ENCODE results near the gene PICK1.
"Not testable (repeated sequence)": the region's sequence is repeated elsewhere in the genome, so short reads cannot be mapped to it uniquely, and the experiment has no call there.

PICK1 gene

DNA sequence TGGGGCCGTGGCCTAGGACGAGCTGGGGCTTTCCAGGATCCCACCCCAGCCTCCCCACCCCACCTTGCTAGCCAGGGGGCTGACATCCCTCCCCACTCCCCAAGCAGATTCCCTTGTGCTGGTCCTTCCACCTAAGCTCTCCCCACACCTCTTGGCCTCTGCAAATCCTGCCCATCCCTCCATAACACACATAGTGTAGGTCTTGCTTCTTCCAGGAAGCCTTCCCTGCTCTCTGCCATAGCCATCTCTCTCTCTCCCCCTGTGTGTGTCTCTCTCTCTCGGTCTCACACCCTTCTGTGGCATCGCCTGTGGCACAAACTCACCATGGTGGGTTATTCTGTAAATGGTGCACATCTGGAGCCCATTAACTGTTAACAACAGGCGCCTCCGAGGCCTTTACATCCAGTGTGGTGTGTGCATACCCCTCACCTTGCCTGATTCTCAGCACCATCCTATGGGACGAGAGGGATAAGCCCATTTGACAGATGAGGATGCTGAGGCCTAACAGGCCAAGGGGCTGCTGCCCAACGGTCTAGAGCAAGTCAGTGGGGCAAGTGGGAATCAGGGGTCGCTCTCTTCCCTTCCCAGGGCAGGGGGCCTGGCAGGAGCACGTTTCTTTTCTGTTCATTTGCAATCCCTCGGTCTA, 22.2 kb upstream of the PICK1 start:
- TF ChIP-seq, protein P1, sequence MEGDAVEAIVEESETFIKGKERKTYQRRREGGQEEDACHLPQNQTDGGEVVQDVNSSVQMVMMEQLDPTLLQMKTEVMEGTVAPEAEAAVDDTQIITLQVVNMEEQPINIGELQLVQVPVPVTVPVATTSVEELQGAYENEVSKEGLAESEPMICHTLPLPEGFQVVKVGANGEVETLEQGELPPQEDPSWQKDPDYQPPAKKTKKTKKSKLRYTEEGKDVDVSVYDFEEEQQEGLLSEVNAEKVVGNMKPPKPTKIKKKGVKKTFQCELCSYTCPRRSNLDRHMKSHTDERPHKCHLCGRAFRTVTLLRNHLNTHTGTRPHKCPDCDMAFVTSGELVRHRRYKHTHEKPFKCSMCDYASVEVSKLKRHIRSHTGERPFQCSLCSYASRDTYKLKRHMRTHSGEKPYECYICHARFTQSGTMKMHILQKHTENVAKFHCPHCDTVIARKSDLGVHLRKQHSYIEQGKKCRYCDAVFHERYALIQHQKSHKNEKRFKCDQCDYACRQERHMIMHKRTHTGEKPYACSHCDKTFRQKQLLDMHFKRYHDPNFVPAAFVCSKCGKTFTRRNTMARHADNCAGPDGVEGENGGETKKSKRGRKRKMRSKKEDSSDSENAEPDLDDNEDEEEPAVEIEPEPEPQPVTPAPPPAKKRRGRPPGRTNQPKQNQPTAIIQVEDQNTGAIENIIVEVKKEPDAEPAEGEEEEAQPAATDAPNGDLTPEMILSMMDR (IDR thresholded peaks at IDR 0.05; ENCODE audit: control insufficient read depth, extremely low read depth, insufficient read depth) = no peak
- H3K4me3 ChIP-seq (ENCODE audit: low read depth, low read length) = no peak overlapping the region
- DNase-seq (ENCODE audit: low read depth) = no peak

DNA sequence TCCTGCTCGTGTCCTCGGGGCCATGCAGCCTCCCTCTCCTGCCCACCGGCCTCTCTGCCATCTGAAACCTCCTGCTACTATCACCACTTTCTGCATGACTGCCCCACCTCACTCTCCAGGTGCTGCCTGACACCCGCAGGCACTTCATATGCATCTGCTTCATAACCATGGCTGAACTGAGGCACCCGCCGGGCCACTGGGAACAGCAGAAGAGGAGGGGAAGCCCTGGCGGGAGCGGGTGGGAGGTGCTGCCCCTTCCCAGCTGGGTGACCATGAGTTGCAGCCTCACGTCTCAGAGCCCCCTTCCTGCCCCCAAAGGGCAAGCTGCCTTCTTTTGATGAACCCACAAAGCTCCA, 21.7 kb upstream of the PICK1 start:
- TF ChIP-seq, protein P1 (IDR thresholded peaks at IDR 0.05; ENCODE audit: control insufficient read depth, extremely low read depth, insufficient read depth) = no peak
- no peak for DNase-seq (ENCODE audit: low read depth)
- no peak overlapping the region for H3K4me3 ChIP-seq (ENCODE audit: low read depth, low read length)

DNA sequence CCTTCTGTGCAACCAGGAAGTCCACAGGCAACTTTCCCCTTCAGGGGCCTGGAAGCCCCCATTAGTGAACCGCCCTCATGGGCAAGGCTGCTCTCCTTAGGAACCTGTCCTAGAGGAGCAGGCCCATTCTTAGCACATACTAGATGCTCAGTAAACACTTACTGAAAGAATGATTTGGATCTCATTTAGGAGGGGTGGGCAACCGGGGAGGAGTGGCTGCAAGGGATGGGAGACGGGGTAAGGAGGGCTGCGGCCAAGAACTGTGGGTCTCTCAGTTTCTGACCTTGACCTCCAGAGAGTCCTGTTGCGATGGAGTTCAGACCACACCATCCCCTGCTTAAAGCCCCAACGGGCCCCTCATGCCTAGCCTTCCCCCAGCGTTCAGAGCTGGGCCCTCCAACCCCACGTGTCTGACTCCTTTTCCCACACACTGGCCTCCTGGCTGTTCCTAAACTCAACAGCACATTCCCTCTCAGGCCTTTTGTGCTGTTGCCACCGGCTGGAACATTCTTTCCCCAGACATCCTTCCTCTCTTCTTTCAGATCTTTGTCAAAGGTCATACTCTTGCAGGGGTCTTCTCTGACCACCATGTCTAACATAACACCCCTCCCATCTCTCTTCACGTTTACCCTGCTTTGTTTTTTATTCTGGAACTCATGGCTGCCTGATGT, 20.7 kb upstream of the PICK1 start:
- TF ChIP-seq, protein P1 (IDR thresholded peaks at IDR 0.05; ENCODE audit: control insufficient read depth, extremely low read depth, insufficient read depth) = no peak
- no peak for DNase-seq (ENCODE audit: low read depth)
- no peak overlapping the region for H3K4me3 ChIP-seq (ENCODE audit: low read depth, low read length)

DNA sequence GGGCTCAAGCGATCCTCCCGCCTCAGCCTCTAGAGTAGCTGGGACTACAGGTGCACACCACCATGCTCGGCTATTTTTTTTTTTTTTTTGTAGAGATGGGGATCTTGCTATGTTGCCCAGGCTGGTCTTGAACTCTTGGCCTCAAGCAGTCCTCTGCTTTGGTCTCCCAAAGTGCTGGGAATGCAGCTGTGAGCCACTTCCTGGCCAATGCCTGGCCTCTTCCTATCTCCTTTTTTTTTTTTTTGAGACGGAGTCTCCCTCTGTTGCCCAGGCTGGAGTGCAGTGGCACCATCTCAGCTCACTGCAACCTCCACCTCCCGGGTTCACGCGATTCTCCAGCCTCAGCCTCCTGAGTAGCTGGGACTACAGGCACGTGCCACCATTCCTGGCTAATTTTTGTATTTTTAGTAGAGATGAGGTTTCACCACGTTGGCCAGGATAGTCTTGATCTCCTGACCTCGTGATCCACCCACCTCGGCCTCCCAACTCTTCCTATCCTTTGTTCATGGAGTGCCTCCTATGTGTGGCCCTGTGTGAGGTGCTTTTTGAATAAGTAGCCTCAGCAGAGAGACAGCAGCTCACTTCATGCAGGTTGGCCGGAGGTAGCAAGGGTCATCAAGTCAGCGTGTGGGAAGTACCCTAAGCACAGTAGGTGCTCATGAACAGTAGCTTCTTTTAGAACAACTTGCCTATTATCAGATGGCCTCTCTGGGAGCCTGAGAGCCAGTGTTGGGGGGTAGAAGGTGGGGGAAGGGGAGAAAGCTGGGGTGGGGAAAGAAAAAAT, 19.6 kb upstream of the PICK1 start:
- H3K4me3 ChIP-seq (ENCODE audit: low read depth, low read length); DNase-seq (ENCODE audit: low read depth): not testable (repeated sequence)

DNA sequence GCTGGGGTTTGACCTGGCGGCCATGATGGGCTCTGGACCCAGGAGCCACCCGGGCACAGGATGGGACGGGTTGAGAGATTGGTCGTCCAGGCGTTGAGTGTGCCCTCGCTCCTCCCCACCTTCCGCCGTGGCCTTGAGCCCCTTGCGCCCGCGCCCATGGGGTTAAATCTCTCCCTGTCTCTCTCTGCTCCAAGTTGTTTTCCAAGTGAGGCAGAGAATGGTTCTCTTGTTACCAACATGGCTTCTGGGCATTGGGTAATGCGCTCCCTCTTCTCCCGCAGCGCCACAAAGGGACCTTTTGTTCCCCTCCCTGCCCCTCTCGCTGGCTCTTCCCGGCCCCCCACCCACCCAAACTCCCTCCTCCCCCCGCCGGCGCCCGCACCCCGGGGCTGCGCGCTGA, 18.8 kb upstream of the PICK1 start:
- no peak overlapping the region for H3K4me3 ChIP-seq (ENCODE audit: low read depth, low read length)

DNA sequence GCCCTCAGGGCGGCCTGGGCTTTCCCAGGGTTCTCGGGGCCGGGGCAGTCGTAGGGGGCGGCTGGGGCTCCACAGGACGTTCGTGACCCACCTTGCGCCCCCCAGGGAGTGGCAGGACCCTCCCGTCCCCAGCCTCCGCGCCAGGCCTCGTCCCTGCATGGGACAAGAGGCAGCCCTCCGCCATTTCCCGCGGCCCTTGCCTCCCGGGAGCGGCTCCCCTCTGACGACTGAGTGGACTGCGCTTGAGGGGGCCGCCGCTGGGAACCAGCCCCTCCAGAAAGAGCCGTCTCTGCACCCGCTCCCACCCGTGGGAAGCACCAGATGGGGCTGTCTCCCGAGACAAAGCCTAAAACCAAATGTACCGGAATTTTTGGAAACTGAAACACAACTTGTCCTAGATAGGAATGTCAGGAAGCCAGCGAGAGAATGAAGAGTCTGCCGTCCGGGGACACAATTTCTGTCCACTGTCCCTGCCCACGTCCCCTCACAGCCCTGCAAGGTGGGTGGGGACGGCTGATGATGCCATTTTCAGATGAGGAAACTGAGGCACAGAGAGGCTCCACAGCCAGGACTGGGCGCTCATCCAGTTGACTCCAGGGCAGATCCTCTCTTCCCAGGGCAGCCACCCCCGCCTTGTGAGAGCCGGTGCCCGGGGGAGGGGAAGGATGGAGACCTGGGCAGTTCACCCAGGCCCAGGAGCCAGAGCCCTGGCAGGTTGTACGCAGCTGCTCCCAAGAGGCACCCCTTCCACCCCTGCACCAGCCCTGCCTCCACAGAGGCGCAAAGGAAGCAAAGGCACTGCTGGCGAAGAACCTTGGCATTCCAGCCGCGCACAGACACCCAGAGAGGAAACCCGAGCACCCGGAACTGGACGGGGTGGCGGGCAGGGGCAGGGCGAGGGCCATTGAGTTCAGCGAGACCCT, 18.1 kb upstream of the PICK1 start:
- no peak for DNase-seq (ENCODE audit: low read depth)
- TF ChIP-seq, protein P1 (IDR thresholded peaks at IDR 0.05; ENCODE audit: control insufficient read depth, extremely low read depth, insufficient read depth) = no peak
- no peak overlapping the region for H3K4me3 ChIP-seq (ENCODE audit: low read depth, low read length)

More for the DNA sequence above, 18.8 kb upstream of the PICK1 start:
- TF ChIP-seq, protein P1 (IDR thresholded peaks at IDR 0.05; ENCODE audit: control insufficient read depth, extremely low read depth, insufficient read depth) = no peak
- no peak for DNase-seq (ENCODE audit: low read depth)

Data from LNCaP clone FGC (cell line).